Measurements from ENCODE around the gene NPIPB8.
"Not testable (repeated sequence)": the region's sequence is repeated elsewhere in the genome, so short reads cannot be mapped to it uniquely, and the experiment has no call there.

NPIPB8 gene

DNA sequence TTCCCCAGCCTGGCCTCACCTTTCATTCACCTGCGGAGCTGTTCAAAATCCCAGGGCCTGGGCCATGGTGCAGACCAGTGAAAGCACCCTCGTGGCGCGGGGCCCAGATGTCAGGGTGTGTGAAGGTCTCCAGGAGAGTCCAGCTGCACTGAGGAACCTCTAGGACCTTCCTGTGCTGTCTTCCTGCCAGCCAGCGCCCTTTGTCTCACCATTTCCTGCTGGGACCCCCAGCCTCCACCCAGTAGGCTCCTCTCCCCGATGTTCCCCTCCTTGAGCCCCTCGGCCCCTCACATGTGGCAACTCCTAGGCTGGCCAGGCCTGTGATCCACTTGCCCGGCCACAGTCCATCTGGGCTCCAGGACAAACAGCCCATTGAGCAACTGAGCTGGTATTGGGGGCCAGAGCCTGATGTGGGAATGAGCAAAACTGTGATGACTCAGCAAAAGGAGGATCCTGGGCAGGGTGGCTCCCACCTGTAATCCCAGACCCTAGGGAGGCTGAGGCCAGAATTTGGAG lies 41.7 kb upstream of the NPIPB8 start:
- no peak overlapping the region for H3K4me3 ChIP-seq (ENCODE audit: control insufficient read depth, low read depth, low read length)
- no peak for DNase-seq (ENCODE audit: low read depth)
- no peak for TF ChIP-seq CTCF (conservative IDR thresholded peaks at IDR 0.05; ENCODE audit: control insufficient read depth, insufficient read depth, low read depth, low read length)

DNA sequence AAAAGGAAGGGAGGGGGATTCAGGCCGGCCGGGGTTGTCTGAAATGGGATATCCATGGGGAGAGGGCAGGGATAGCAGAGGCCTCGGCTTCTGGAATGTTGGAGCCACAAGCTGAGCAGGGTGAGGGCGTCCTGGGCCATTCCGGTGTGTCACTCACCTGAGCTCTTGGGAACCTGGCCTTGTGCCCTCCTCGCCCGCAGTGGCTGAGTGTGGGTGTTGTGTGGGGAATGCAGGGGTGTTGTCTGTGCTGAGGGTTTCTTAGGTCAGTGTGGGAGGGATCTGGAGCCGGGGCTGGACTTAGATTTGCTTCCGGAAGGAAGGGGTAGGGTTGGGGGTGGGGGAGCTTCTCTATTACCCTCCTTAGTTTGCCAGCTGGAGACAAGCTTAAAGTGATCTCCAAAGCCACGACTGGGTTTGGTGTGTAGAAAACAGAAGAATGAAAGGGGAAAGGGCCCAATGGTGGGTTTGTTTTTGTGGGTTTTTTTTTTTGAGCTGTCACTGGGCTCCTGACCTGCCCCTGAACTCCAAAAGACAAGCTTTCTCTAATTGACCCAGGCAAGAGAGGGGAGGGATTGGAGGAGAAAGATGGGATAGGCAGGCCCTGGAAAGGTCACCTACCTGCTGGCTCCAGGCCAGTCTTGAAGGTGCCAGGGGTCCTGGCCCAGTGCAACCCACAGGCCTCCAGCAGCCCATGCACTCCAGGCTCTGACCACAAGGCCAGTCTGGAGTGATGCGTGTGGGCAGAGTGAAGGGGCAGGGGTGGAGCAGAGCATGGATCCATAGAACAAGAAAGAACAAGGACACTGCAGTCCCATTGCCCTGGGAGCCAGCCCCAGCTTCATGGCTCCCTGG lies 40.8 kb upstream of the NPIPB8 start, which contains the start of gene SULT1A2:
SULT1A2 (minus strand) TSS at position 211 of the 852 bp plus-strand sequence. CDS start 1,120 bp downstream, outside the sequence.
- no peak for DNase-seq (ENCODE audit: low read depth)
- no peak within 1 kb of the TSS for H3K4me3 ChIP-seq (ENCODE audit: control insufficient read depth, low read depth, low read length)
- TF ChIP-seq CTCF (conservative IDR thresholded peaks at IDR 0.05; ENCODE audit: control insufficient read depth, insufficient read depth, low read depth, low read length), result no peak

GRCh38 chr16:28597692-28598261 lies 40.1 kb upstream of the NPIPB8 start:
- no peak for TF ChIP-seq CTCF (conservative IDR thresholded peaks at IDR 0.05; ENCODE audit: control insufficient read depth, insufficient read depth, low read depth, low read length)
- no peak for DNase-seq (ENCODE audit: low read depth)
- no peak overlapping the region for H3K4me3 ChIP-seq (ENCODE audit: control insufficient read depth, low read depth, low read length)

DNA sequence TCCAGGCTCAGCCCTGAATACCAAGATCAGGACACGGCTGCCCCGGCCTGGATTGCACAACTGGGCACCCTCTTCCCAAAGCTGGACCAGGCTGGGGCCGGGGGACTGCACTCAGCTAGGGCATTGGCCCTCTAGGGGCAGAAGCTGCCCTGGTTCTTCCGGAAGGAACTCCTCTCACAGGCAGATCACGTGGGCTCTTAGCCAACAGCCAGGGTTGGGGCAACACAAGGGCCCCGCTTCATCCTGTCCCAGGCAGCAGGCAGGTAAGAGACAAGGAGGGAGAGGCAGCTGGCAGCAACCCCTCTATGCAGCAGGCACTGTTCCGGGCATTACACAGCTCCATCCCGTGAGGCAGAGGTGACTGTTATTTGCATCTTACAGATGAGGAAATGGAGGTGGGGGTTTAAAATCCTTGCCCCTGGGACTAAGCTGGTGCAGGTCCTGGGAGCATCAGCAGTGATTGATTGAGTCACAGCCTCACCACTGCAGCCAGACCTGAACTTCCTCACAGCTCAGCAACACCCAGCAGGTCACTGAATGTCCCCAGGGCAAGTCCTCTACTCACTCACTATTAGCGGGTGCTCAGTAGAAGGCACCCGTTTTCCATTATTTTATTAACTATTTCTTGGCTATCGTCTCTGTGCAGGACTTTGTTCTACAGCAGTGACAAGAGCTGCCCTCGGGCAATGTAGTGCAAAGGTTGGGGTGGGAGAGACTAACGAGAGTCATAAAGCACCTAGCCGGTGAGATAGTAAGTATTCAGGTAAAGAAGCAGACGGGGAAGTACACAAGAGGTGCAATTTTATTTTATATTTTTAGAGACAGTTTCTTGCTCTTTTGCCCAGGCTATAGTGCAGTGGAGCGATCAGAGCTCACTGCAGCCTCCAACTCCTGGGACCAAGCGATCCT lies 38.2 kb upstream of the NPIPB8 start:
- H3K4me3 ChIP-seq (ENCODE audit: control insufficient read depth, low read depth, low read length); DNase-seq (ENCODE audit: low read depth): not testable (repeated sequence)

DNA sequence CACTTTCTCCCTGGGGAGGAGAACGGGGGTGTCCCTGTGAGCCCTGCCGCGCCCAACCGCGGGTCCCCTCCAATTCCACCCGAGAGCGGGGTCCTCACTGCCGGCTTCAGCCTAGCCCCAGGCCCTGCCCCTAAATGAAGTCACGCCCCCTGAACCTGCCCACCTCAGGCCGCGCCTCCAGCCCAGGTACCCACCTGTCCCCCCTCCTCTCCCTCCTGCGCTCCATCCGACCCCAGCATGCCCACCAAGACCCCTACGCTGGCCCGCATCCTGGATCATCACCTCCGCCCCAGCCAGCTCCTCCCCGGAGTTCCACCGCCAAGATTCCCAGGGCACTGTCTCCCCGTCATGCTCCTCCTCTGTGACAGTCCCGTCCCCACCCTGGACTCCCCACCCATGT lies 36.9 kb upstream of the NPIPB8 start:
- not testable (repeated sequence) for H3K4me3 ChIP-seq (ENCODE audit: control insufficient read depth, low read depth, low read length)

GRCh38 chr16:28601589-28601988 lies 36.3 kb upstream of the NPIPB8 start:
- not testable (repeated sequence) for H3K4me3 ChIP-seq (ENCODE audit: control insufficient read depth, low read depth, low read length); DNase-seq (ENCODE audit: low read depth)

More for the DNA sequence above, 36.9 kb upstream of the NPIPB8 start:
- DNase-seq (ENCODE audit: low read depth), result not testable (repeated sequence)

- H3K4me3 ChIP-seq (ENCODE audit: control insufficient read depth, low read depth, low read length); DNase-seq (ENCODE audit: low read depth): not testable (repeated sequence)
Observed at GRCh38 chr16:28602062-28602461, 35.8 kb upstream of the NPIPB8 start.

- TF ChIP-seq CTCF (conservative IDR thresholded peaks at IDR 0.05; ENCODE audit: control insufficient read depth, insufficient read depth, low read depth, low read length), result no peak
Observed at GRCh38 chr16:28602529-28602928, 35.3 kb upstream of the NPIPB8 start.

More at GRCh38 chr16:28602529-28602928, 35.3 kb upstream of the NPIPB8 start:
- no peak for DNase-seq (ENCODE audit: low read depth)
- no peak overlapping the region for H3K4me3 ChIP-seq (ENCODE audit: control insufficient read depth, low read depth, low read length)

All from fibroblast of mammary gland (primary cell).